GM23248 (cell line): ENCODE data around the gene TFB2M. TPM values are rescaled to one million over a fixed set of nuclear protein-coding genes. Genes with fewer than 3 reads are reported as not detected.
A peak's percentile ranks its signal among the peaks of the same experiment; 100 is the strongest.
"Not testable (repeated sequence)": the region's sequence is repeated elsewhere in the genome, so short reads cannot be mapped to it uniquely, and the experiment has no call there.

Experiments used
- DNase-seq: peaks from one replicate; pipeline ENCODE4 v3.0.0-alpha.2; 2015
- H2AFZ ChIP-seq: fragments of 200-600 bp; sonication (generic); 2 replicates; pipeline ENCODE4 v1.6.1; 2016; ENCODE audit warnings: antibody characterized with exemption
- H3F3A ChIP-seq: fragments of 200-600 bp; sonication (generic); 2 replicates; pipeline ENCODE4 v1.6.1; 2016; ENCODE audit warnings: mild to moderate bottlenecking, antibody characterized with exemption, mixed run types; ENCODE audit not compliant: insufficient read depth
- H3K27ac ChIP-seq: fragments of 200-600 bp; sonication (generic); 2 replicates; pipeline ENCODE4 v1.5.1; 2016; ENCODE audit warnings: mild to moderate bottlenecking
- H3K27me3 ChIP-seq: fragments of 200-600 bp; sonication (generic); replicated peaks from 2 replicates; pipeline ENCODE4 v1.6.1; 2016; ENCODE audit warnings: mild to moderate bottlenecking; ENCODE audit not compliant: insufficient read depth
- H3K36me3 ChIP-seq: fragments of 200-600 bp; sonication (generic); 2 replicates; pipeline ENCODE4 v1.6.1; 2016; ENCODE audit warnings: low read depth, mild to moderate bottlenecking
- H3K4me1 ChIP-seq: fragments of 200-600 bp; sonication (generic); 2 replicates; pipeline ENCODE4 v1.6.1; 2016; ENCODE audit warnings: mild to moderate bottlenecking; ENCODE audit not compliant: insufficient read depth
- H3K4me2 ChIP-seq: fragments of 200-600 bp; sonication (generic); one replicate; pipeline ENCODE4 v1.6.1; 2016; ENCODE audit warnings: mild to moderate bottlenecking; ENCODE audit not compliant: unreplicated experiment
- H3K4me3 ChIP-seq: fragments of 200-600 bp; sonication (generic); 2 replicates; pipeline ENCODE4 v1.5.1; 2016; ENCODE audit warnings: mild to moderate bottlenecking
- H3K79me2 ChIP-seq: fragments of 200-600 bp; sonication (generic); 2 replicates; pipeline ENCODE4 v1.6.1; 2016; ENCODE audit warnings: mild to moderate bottlenecking; ENCODE audit not compliant: insufficient read depth
- H3K9ac ChIP-seq: fragments of 200-600 bp; sonication (generic); 2 replicates; pipeline ENCODE4 v1.6.1; 2016; ENCODE audit warnings: mild to moderate bottlenecking
- H3K9me2 ChIP-seq: fragments of 200-600 bp; sonication (generic); 2 replicates; pipeline ENCODE4 v1.6.1; 2016; ENCODE audit warnings: mixed run types, mild to moderate bottlenecking, moderate library complexity; ENCODE audit not compliant: insufficient read depth
- H3K9me3 ChIP-seq: fragments of 200-600 bp; sonication (generic); one replicate; pipeline ENCODE4 v1.6.1; 2017; ENCODE audit warnings: low read depth
- H4K20me1 ChIP-seq: fragments of 200-600 bp; sonication (generic); 2 replicates; pipeline ENCODE4 v1.6.0; 2016; ENCODE audit not compliant: insufficient read depth
- EZH2 ChIP-seq: fragments of 200-600 bp; sonication (generic); IDR thresholded peaks from 2 replicates; pipeline ENCODE4 v1.6.1; 2018; ENCODE audit warnings: antibody characterized with exemption, mild to moderate bottlenecking; ENCODE audit not compliant: insufficient read depth, poor library complexity, severe bottlenecking
- EZH2phosphoT487 ChIP-seq: fragments of 200-600 bp; sonication (generic); IDR thresholded peaks from 2 replicates; pipeline ENCODE4 v1.6.1; 2018; ENCODE audit warnings: antibody characterized with exemption, moderate library complexity, mild to moderate bottlenecking, low read depth; ENCODE audit not compliant: insufficient read depth
- WGBS, 2 experiments: methylation state at CpG; one replicate each; pipeline ENCODE4 v1.1.6; 2015 to 2017; ENCODE audit warnings: low lambda C conversion rate in 2 of 2, low coverage in 1 of 2; ENCODE audit errors: missing lambda C conversion rate in 2 of 2; 5-methylcytosine and 5-hydroxymethylcytosine counted together
- in situ Hi-C: fragments of 300-500 bp; cut with MboI; formaldehyde crosslinking; loops from 2 replicates; pipeline ENCODE4 v1.15.0; 2020
- polyA plus RNA-seq: library from polyadenylated mRNA; unstranded; fragments of >200 nt; fragmentation: Nextera tagmentation; extraction: Ambion mirVana; gene quantifications from 2 replicates; pipeline ENCODE4 v1.2.1, GENCODE V29; 2016
- total RNA-seq: library from RNA; depleted of rRNA; stranded (reverse); fragments of >200 nt; shearing (Covaris generic); gene quantifications from 2 replicates; pipeline ENCODE4 v1.2.3, GENCODE V29; 2014

TFB2M gene
- total and polyA plus RNA-seq, 2 experiments from 2014 or later: 20.6 to 32.0 TPM

GRCh38 chr1:246591504-246591903 lies 25.4 kb upstream of the TFB2M start:
- no peak for DNase-seq
- Histone ChIP-seq H3K27ac (no peak overlapping the region; the same call in 1 of the 2 replicates), H2AFZ (no peak overlapping the region), H3K9me2 (no peaks in the 10 kb centered on the region), H3K36me3 (peaks cover 22% of the 10 kb centered on the region), H3K4me1 (peaks cover 86% of the 10 kb centered on the region), H3F3A (peaks cover 54% of the 10 kb centered on the region), H4K20me1 (no peaks in the 10 kb centered on the region), H3K9me3 (no peaks in the 10 kb centered on the region), H3K27me3 (no peaks in the 10 kb centered on the region), H3K4me3 (no peak overlapping the region), H3K4me2 (peak overlapping the region; percentile 53), H3K9ac (no peak overlapping the region), H3K79me2 (peaks cover 78% of the 10 kb centered on the region)
- no peak for TF ChIP-seq EZH2
- no peak for TF ChIP-seq EZH2phosphoT487
- WGBS, 2 experiments: 88 to 96% methylated on average over 6 of the region's 6 CpGs
- in situ Hi-C loops: no loop called here

DNA sequence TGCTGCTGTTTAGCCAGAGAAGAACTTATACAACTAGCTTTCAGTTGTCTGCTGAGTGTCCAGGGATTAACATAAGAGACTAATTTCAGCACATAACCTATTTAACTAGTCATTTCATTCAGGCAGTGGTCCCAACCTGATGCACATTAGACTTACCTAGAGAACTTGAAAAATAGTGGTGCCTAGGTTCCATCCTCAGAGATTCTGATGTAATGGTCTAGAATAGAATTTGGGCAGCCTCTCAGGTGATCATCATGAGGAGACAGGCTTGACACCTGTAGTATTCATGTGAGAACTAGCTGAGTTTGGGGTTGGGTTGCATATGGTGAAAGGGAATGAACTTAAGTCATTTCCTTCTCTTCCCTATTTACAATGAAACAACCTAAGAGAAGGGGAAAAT lies 25.0 kb upstream of the TFB2M start:
- TF ChIP-seq EZH2 (no peak), EZH2phosphoT487 (no peak)
- in situ Hi-C loops: no loop called here
- peaks cover 78% of the 10 kb centered on the region for H3K79me2 ChIP-seq

DNA sequence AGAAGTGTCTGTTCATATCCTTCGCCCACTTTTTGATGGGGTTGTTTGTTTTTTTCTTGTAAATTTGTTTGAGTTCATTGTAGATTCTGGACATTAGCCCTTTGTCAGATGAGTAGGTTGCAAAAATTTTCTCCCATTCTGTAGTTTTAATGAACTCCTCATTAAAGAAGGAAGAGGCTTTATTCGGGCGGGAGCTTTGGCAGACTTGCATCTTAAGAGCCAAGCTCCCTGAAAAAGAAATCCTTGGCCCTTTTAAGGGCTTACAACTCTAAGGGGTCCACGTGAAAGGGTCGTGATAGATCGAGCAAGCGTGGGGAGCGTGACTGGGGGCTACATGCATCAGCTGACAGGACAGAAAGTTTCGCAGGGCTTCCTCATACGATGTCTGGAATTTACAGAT lies 23.9 kb upstream of the TFB2M start:
- H3K27me3 ChIP-seq, H3K9me3 ChIP-seq, H3K4me2 ChIP-seq, H3K27ac ChIP-seq, H3K9ac ChIP-seq, H4K20me1 ChIP-seq, H3K9me2 ChIP-seq, DNase-seq, H3K4me3 ChIP-seq, H2AFZ ChIP-seq, in situ Hi-C loops: not testable (repeated sequence)
- Histone ChIP-seq H3K79me2 (peaks cover 78% of the 10 kb centered on the region), H3K36me3 (peaks cover 19% of the 10 kb centered on the region; the same call in 1 of the 2 replicates), H3F3A (peaks cover 49% of the 10 kb centered on the region), H3K4me1 (peaks cover 74% of the 10 kb centered on the region)
- WGBS, 2 experiments: 99% methylated on average over 9 to 10 of the region's 10 CpGs

More for the DNA sequence above, 25.0 kb upstream of the TFB2M start:
- Histone ChIP-seq H4K20me1 (no peaks in the 10 kb centered on the region), H3K9ac (no peak overlapping the region), H3K4me1 (peaks cover 82% of the 10 kb centered on the region), H3K27ac (peak overlapping the region; percentile 19; the same call in 1 of the 2 replicates), H3K4me3 (no peak overlapping the region), H3K36me3 (peaks cover 19% of the 10 kb centered on the region; the same call in 1 of the 2 replicates), H3K9me3 (no peaks in the 10 kb centered on the region), H3F3A (peaks cover 54% of the 10 kb centered on the region), H2AFZ (no peak overlapping the region), H3K9me2 (no peaks in the 10 kb centered on the region), H3K4me2 (peak overlapping the region; percentile 53), H3K27me3 (no peaks in the 10 kb centered on the region)
- no peak for DNase-seq

DNA sequence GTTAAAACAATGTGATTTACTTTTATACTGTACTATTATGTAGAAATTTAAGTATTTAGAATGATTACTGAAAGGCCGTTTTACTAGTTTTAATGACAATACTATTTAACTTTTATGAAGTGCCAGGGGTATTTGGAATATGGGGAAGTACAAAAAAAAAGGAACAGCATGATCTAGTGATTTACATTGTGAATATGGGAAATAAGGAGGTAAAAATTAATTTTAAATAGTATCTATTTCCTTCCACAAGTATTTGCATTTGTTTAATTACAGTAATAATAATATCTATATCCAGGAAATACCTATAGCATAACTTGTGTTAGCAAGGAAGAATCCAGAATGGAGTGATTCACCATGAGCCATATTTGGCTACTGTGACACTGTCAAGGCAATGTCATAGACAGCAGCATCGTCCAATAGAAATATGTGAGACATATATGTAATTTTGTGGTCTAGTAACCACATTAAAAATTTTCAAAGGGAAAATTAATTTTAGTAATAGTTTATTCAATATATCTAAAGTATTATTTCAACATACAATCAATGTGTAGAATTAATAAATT lies 22.2 kb upstream of the TFB2M start:
- Histone ChIP-seq H3K9ac (peak overlapping the region; percentile 66), H3K4me1 (peaks cover 70% of the 10 kb centered on the region), H3K27ac (peak overlapping the region; percentile 82), H2AFZ (no peak overlapping the region), H3K4me3 (peak overlapping the region; percentile 54), H3K9me2 (no peaks in the 10 kb centered on the region), H3K4me2 (peak overlapping the region; percentile 90), H3K27me3 (no peaks in the 10 kb centered on the region), H3K79me2 (peaks cover 78% of the 10 kb centered on the region), H4K20me1 (no peaks in the 10 kb centered on the region), H3F3A (peaks cover 32% of the 10 kb centered on the region), H3K9me3 (no peaks in the 10 kb centered on the region), H3K36me3 (peaks cover 17% of the 10 kb centered on the region; the same call in 1 of the 2 replicates)
- DNase-seq: peak; percentile 89
- TF ChIP-seq EZH2: no peak
- no peak for TF ChIP-seq EZH2phosphoT487
- 0% methylated on average over 2 of the region's 2 CpGs for WGBS, 2 experiments
- in situ Hi-C loops: no loop called here

DNA sequence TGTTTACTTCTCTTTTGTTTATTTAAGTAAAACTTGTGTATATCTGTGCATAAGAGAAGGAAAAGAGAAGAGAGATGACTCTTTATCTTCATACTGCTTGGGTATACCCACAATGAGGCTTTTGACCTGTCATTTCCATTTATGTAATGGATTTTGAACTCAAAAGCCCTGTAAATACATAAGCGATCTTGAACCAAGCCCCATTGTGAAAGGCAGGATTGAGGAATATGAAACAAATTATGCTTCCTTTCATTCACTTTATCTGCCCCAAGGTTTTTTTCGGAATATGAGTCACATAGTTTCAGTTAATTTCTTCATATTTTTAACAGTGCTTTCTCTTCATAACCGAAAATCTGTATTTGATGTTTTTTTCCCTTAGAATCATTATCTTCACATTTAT lies 21.5 kb upstream of the TFB2M start:
- Histone ChIP-seq H3F3A (peaks cover 33% of the 10 kb centered on the region), H3K27ac (peak overlapping the region; percentile 82), H3K4me3 (peak overlapping the region; percentile 54), H3K36me3 (peaks cover 23% of the 10 kb centered on the region; the same call in 1 of the 2 replicates), H3K9ac (peak overlapping the region; percentile 66), H4K20me1 (no peaks in the 10 kb centered on the region), H3K4me2 (peak overlapping the region; percentile 90), H3K9me3 (no peaks in the 10 kb centered on the region), H2AFZ (no peak overlapping the region), H3K4me1 (peaks cover 68% of the 10 kb centered on the region), H3K27me3 (no peaks in the 10 kb centered on the region), H3K9me2 (no peaks in the 10 kb centered on the region), H3K79me2 (peaks cover 84% of the 10 kb centered on the region)
- in situ Hi-C loops: no loop called here
- WGBS, 2 experiments: 2 to 3% methylated on average over 3 of the region's 3 CpGs
- TF ChIP-seq EZH2phosphoT487 (no peak), EZH2 (no peak)
- peak; percentile 81 for DNase-seq
